IMR-90 (cell line): ENCODE results near the gene ENOX1. TPM values are rescaled to one million over a fixed set of nuclear protein-coding genes. Genes with fewer than 3 reads are reported as not detected.

Experiments
- ATAC-seq: fragments of 200-7000 bp; cut with Tn5 transposase; 2 replicates; pipeline ENCODE4 v1.9.1; 2020; ENCODE audit warnings: low read depth, mild to moderate bottlenecking, moderate library complexity
- BruUV-seq: library from RNA; stranded (reverse); fragments of 400-500 nt; replicated peaks from 2 replicates; lab custom pipeline; 2021; lab: Mats Ljungman, UMichigan
- CTCF ChIA-PET: fragments of 300-600 bp; formaldehyde crosslinking; extraction: SDS; loops from one replicate; lab custom pipeline; 2021; ENCODE audit warnings: antibody characterized with exemption; lab: Yijun Ruan, JAX
- POLR2A ChIA-PET: fragments of 300-600 bp; sonication (Branson Sonifier 250); formaldehyde crosslinking; loops from one replicate; lab custom pipeline; 2022; ENCODE audit warnings: antibody characterized with exemption; ENCODE audit not compliant: unreplicated experiment; lab: Charles Lee
- DNase-seq: peaks from one replicate; pipeline ENCODE4 v3.0.0; 2013
- H2AFZ ChIP-seq: replicated peaks from 2 replicates; pipeline ENCODE3; 2013; ENCODE audit warnings: low read length, mild to moderate bottlenecking; ENCODE audit not compliant: poor library complexity
- H2AK5ac ChIP-seq: 2 replicates; pipeline ENCODE4 v1.6.1; 2013; ENCODE audit warnings: low read depth, low read length, inconsistent platforms
- H2AK9ac ChIP-seq: replicated peaks from 2 replicates; pipeline ENCODE3; 2013; ENCODE audit warnings: mild to moderate bottlenecking, low read depth, low read length, moderate library complexity; ENCODE audit not compliant: poor library complexity
- H2BK120ac ChIP-seq: 2 replicates; pipeline ENCODE4 v1.6.1; 2013; ENCODE audit warnings: low read depth, low read length, inconsistent platforms
- H2BK15ac ChIP-seq: 3 replicates; pipeline ENCODE4 v1.6.1; 2013; ENCODE audit warnings: low read depth, low read length, inconsistent platforms
- H2BK20ac ChIP-seq: 2 replicates; pipeline ENCODE4 v1.6.1; 2013; ENCODE audit warnings: low read depth, mild to moderate bottlenecking, inconsistent platforms, low read length, moderate library complexity
- H2BK5ac ChIP-seq: 2 replicates; pipeline ENCODE4 v1.6.1; 2013; ENCODE audit warnings: mild to moderate bottlenecking, low read depth, low read length, inconsistent platforms; ENCODE audit not compliant: poor library complexity, severe bottlenecking
- H3K14ac ChIP-seq: replicated peaks from 2 replicates; pipeline ENCODE4 v1.6.1; 2013; ENCODE audit warnings: low read depth, low read length, inconsistent platforms
- H3K18ac ChIP-seq: 2 replicates; pipeline ENCODE4 v1.6.1; 2013; ENCODE audit warnings: low read depth, low read length, control low read depth
- H3K23ac ChIP-seq: 2 replicates; pipeline ENCODE4 v1.6.1; 2013; ENCODE audit warnings: low read depth, low read length, inconsistent platforms
- H3K27ac ChIP-seq: 2 replicates; pipeline ENCODE4 v1.5.1; 2013; ENCODE audit warnings: mild to moderate bottlenecking, control low read depth, low read length; ENCODE audit not compliant: insufficient read depth
- H3K27me3 ChIP-seq: 2 replicates; pipeline ENCODE4 v1.6.1; 2013; ENCODE audit warnings: low read length; ENCODE audit not compliant: control insufficient read depth, insufficient read depth
- H3K36me3 ChIP-seq: 2 replicates; pipeline ENCODE4 v1.6.1; 2013; ENCODE audit warnings: low read length, mixed read lengths; ENCODE audit not compliant: control insufficient read depth, insufficient read depth
- H3K4ac ChIP-seq: 2 replicates; pipeline ENCODE4 v1.6.1; 2013; ENCODE audit warnings: low read depth, low read length, inconsistent platforms
- H3K4me1 ChIP-seq: 2 replicates; pipeline ENCODE4 v1.6.1; 2013; ENCODE audit warnings: low read length, mixed read lengths; ENCODE audit not compliant: control insufficient read depth, insufficient read depth
- H3K4me2 ChIP-seq: 2 replicates; pipeline ENCODE4 v1.6.1; 2013; ENCODE audit warnings: low read depth, mild to moderate bottlenecking, control low read depth, low read length, moderate library complexity
- H3K4me3 ChIP-seq: 2 replicates; pipeline ENCODE4 v1.5.1; 2013; ENCODE audit warnings: low read depth, mild to moderate bottlenecking, control low read depth, low read length, moderate library complexity; ENCODE audit not compliant: insufficient read depth
- H3K56ac ChIP-seq: 2 replicates; pipeline ENCODE4 v1.6.1; 2013; ENCODE audit warnings: low read length, inconsistent platforms; ENCODE audit not compliant: insufficient read depth; ENCODE audit errors: extremely low read depth
- H3K79me1 ChIP-seq, 2 experiments: 2 replicates each; pipeline ENCODE4 v1.6.1; 2013; ENCODE audit warnings: low read length in 2 of 2, inconsistent platforms in 1 of 2, low read depth in 1 of 2
- H3K9ac ChIP-seq: 2 replicates; pipeline ENCODE4 v1.6.1; 2013; ENCODE audit warnings: low read depth, low read length, control low read depth
- H3K9me1 ChIP-seq: 2 replicates; pipeline ENCODE4 v1.6.1; 2013; ENCODE audit warnings: low read length, inconsistent platforms; ENCODE audit not compliant: insufficient read depth
- H3K9me3 ChIP-seq: 2 replicates; pipeline ENCODE4 v1.6.1; 2013; ENCODE audit warnings: low read length; ENCODE audit not compliant: control insufficient read depth, insufficient read depth
- H4K20me1 ChIP-seq: 2 replicates; pipeline ENCODE4 v1.6.1; 2013; ENCODE audit warnings: low read length, inconsistent platforms; ENCODE audit not compliant: insufficient read depth
- H4K5ac ChIP-seq: 2 replicates; pipeline ENCODE4 v1.6.1; 2013; ENCODE audit warnings: mild to moderate bottlenecking, low read depth, low read length, control low read depth
- H4K8ac ChIP-seq, 2 experiments: 2 replicates each; pipeline ENCODE4 v1.6.1; 2013; ENCODE audit warnings: low read depth in 2 of 2, low read length in 2 of 2, control low read depth in 1 of 2, inconsistent platforms in 1 of 2
- H4K91ac ChIP-seq: 2 replicates; pipeline ENCODE4 v1.6.1; 2013; ENCODE audit warnings: low read depth, low read length, inconsistent platforms; ENCODE audit not compliant: insufficient read depth
- CEBPB ChIP-seq: IDR thresholded peaks from 2 replicates; pipeline ENCODE4 v1.6.1; 2012; ENCODE audit warnings: low read depth, low read length, improper control_type of control experiment
- CHD1 ChIP-seq: IDR thresholded peaks from 2 replicates; pipeline ENCODE4 v1.6.1; 2012; ENCODE audit warnings: low read depth, low read length, improper control_type of control experiment
- ELK1 ChIP-seq: fragments of 150-350 bp; IDR thresholded peaks from 2 replicates; pipeline ENCODE4 v1.6.1; 2016; ENCODE audit warnings: low read depth, mild to moderate bottlenecking, low read length, moderate library complexity, borderline replicate concordance
- MAZ ChIP-seq: IDR thresholded peaks from 2 replicates; pipeline ENCODE4 v1.6.1; 2012; ENCODE audit warnings: low read depth, mild to moderate bottlenecking, low read length, improper control_type of control experiment, moderate library complexity, borderline replicate concordance
- MXI1 ChIP-seq: IDR thresholded peaks from 2 replicates; pipeline ENCODE4 v1.6.1; 2012; ENCODE audit warnings: low read depth, mild to moderate bottlenecking, low read length, moderate library complexity, borderline replicate concordance
- POLR2A ChIP-seq: IDR thresholded peaks from 2 replicates; pipeline ENCODE4 v1.6.1; 2012; ENCODE audit warnings: mild to moderate bottlenecking, low read depth, low read length
- RAD21 ChIP-seq: IDR thresholded peaks from 2 replicates; pipeline ENCODE4 v1.6.1; 2012; ENCODE audit warnings: low read length, improper control_type of control experiment
- RCOR1 ChIP-seq: IDR thresholded peaks from 2 replicates; pipeline ENCODE4 v1.6.1; 2012; ENCODE audit warnings: mild to moderate bottlenecking, low read length, improper control_type of control experiment; ENCODE audit not compliant: insufficient replicate concordance
- RFX5 ChIP-seq: IDR thresholded peaks from 2 replicates; pipeline ENCODE4 v1.8.0; 2012; ENCODE audit warnings: low read depth, mild to moderate bottlenecking, low read length, moderate library complexity
- USF2 ChIP-seq: fragments of 150-350 bp; IDR thresholded peaks from 2 replicates; pipeline ENCODE4 v1.6.1; 2017; ENCODE audit warnings: mild to moderate bottlenecking, antibody characterized with exemption, low read length, low read depth
- WGBS, 2 experiments: methylation state at CpG; one replicate each; pipeline versions ENCODE4 v1.1.5 to v1.1.7; 2013; ENCODE audit warnings: missing lambda C conversion rate in 2 of 2; ENCODE audit not compliant: insufficient read length in 1 of 2; ENCODE audit errors: extremely low coverage in 2 of 2; 5-methylcytosine and 5-hydroxymethylcytosine counted together
- dilution Hi-C: fragments of 300-500 bp; cut with HindIII; formaldehyde crosslinking; loops from one replicate; pipeline ENCODE4 v1.14.3; 2018; ENCODE audit warnings: low sequenced_read_pairs; ENCODE audit not compliant: unreplicated experiment
- in situ Hi-C: fragments of 300-500 bp; cut with MboI; formaldehyde crosslinking; loops from 3 replicates; pipeline ENCODE4 v1.14.3; 2019; ENCODE audit warnings: low sequenced_read_pairs, inconsistent platforms, mixed read lengths
- intact Hi-C: fragments of 100-400 bp; cut with micrococcal nuclease; formaldehyde crosslinking; loops from 2 replicates; pipeline ENCODE4 v1.10.0; 2022
- polyA plus RNA-seq, 3 experiments: library from polyadenylated mRNA; depleted of rRNA; stranded (reverse); fragments of >200 nt; gene quantifications; 2 replicates each; pipeline ENCODE4 v1.2.3, GENCODE V29; 2012; ENCODE audit warnings: low replicate concordance in 1 of 3
- total RNA-seq: library from RNA; depleted of rRNA; stranded (reverse); fragments of >200 nt; gene quantifications from 2 replicates; pipeline ENCODE4 v1.2.3, GENCODE V29; 2012
- TF ChIP-seq, protein P1 (sequence below): conservative IDR thresholded peaks from 2 replicates; pipeline ENCODE4 v1.5.1; 2012; ENCODE audit warnings: mild to moderate bottlenecking, low read depth, low read length, improper control_type of control experiment

The ENOX1 gene
- total and polyA plus RNA-seq, 2 of the 4 experiments (the other 2 are of a cell fraction): 0.99 to 1.3 TPM

DNA sequence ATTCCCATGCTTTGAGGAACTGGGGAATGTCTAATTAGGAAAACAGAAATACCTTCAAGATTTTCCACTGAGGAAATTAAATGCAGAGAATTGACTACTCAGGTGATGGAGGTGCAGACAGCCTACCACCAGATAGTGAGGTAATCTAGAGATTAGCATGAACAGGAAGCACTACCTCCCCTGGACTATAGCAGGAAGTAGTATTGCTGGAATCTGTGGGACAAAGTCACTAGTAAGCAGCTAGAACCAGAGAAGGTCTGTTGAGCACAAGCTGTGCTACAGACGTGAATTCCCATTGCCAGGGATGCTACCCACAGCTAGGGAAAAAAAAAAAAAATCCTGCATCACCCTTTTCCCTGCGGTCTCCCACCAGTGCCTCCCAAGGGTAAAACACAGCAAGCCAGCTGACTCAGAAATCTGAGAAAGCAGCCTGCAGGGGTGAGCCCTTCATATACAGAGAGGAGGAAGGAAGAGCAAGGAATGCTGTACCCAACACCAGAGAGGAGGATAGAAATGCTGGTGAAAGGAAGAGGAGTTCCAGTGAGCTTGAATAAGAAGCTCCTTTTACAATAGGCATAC, 10.2 kb downstream of the ENOX1 start:
- no peaks in the 10 kb centered on the region for H3K4me1 ChIP-seq
- POLR2A ChIA-PET: interaction anchor here (0.6 kb wide), 1 partner anchor 277 kb away, joined by 4 read pairs; no protein-coding TSS in a partner anchor
- no peaks in the 10 kb centered on the region for H3K36me3 ChIP-seq
- ATAC-seq: peak; percentile 54
- no peak overlapping the region for H3K9ac ChIP-seq
- dilution Hi-C loops: no loop called here
- WGBS, 2 experiments: no CpG with 5 or more reads among the region's 2 CpGs
- H3K56ac ChIP-seq: no peak overlapping the region
- H3K23ac ChIP-seq: no peak overlapping the region; the same call in 1 of the 2 replicates
- no peaks in the 10 kb centered on the region for H3K9me1 ChIP-seq
- no peak overlapping the region for H4K5ac ChIP-seq
- no peak overlapping the region for H4K8ac ChIP-seq
- H3K27ac ChIP-seq: no peak overlapping the region
- TF ChIP-seq MXI1: no peak
- no peak for TF ChIP-seq POLR2A
- no peak for TF ChIP-seq CEBPB
- TF ChIP-seq ELK1: no peak
- TF ChIP-seq MAZ: no peak
- TF ChIP-seq RFX5: no peak
- no peak for TF ChIP-seq CHD1
- no peak for TF ChIP-seq RCOR1
- TF ChIP-seq USF2: no peak
- TF ChIP-seq, protein P1, sequence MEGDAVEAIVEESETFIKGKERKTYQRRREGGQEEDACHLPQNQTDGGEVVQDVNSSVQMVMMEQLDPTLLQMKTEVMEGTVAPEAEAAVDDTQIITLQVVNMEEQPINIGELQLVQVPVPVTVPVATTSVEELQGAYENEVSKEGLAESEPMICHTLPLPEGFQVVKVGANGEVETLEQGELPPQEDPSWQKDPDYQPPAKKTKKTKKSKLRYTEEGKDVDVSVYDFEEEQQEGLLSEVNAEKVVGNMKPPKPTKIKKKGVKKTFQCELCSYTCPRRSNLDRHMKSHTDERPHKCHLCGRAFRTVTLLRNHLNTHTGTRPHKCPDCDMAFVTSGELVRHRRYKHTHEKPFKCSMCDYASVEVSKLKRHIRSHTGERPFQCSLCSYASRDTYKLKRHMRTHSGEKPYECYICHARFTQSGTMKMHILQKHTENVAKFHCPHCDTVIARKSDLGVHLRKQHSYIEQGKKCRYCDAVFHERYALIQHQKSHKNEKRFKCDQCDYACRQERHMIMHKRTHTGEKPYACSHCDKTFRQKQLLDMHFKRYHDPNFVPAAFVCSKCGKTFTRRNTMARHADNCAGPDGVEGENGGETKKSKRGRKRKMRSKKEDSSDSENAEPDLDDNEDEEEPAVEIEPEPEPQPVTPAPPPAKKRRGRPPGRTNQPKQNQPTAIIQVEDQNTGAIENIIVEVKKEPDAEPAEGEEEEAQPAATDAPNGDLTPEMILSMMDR: no peak
- TF ChIP-seq RAD21: no peak
- intact Hi-C loops: no loop called here
- H4K91ac ChIP-seq: no peak overlapping the region
- H4K20me1 ChIP-seq: no peaks in the 10 kb centered on the region
- H3K27me3 ChIP-seq: peaks cover 6% of the 10 kb centered on the region
- no peak overlapping the region for H2BK5ac ChIP-seq
- no peak overlapping the region for H2BK20ac ChIP-seq
- in situ Hi-C loops: loop anchor here (25.0 kb wide), 1 partner anchor 1189 kb away; no protein-coding TSS in a partner anchor
- H2BK15ac ChIP-seq: no peak overlapping the region
- H3K4me2 ChIP-seq: no peak overlapping the region
- no peak overlapping the region for H2AK5ac ChIP-seq
- no peak overlapping the region for H3K18ac ChIP-seq
- CTCF ChIA-PET: no interaction called here
- no peak overlapping the region for H2AFZ ChIP-seq
- no TSS peak for BruUV-seq
- H3K79me1 ChIP-seq: no peaks in the 10 kb centered on the region
- DNase-seq: no peak
- H2BK120ac ChIP-seq: no peak overlapping the region
- H3K9me3 ChIP-seq: no peaks in the 10 kb centered on the region
- no peak overlapping the region for H3K4ac ChIP-seq
- H3K4me3 ChIP-seq: no peak overlapping the region
- H3K14ac ChIP-seq: no peak overlapping the region
- H2AK9ac ChIP-seq: no peak overlapping the region
